Measurements from ENCODE around the gene IL2RA. TPM values are rescaled to one million over a fixed set of nuclear protein-coding genes. Genes with fewer than 3 reads are reported as not detected.
"Not testable (repeated sequence)": the region's sequence is repeated elsewhere in the genome, so short reads cannot be mapped to it uniquely, and the experiment has no call there.

IL2RA gene
- not detected for polyA plus RNA-seq (2013, experiment 1 of 2; ENCODE audit: insufficient read length)
- not detected for polyA plus RNA-seq (2013, experiment 2 of 2; ENCODE audit: insufficient read length)

- DNase-seq = no peak
Measured at GRCh38 chr10:6062101-6062771, at the start of gene IL2RA. Gene IL2RA (minus strand): TSS chr10:6062367. CDS start chr10:6062151, 216 bp downstream.

- DNase-seq = no peak
Measured at GRCh38 chr10:6110136-6110535, 48.0 kb upstream of the IL2RA start.

- no peak for DNase-seq
Measured at GRCh38 chr10:6109444-6109775, 47.2 kb upstream of the IL2RA start.

DNA sequence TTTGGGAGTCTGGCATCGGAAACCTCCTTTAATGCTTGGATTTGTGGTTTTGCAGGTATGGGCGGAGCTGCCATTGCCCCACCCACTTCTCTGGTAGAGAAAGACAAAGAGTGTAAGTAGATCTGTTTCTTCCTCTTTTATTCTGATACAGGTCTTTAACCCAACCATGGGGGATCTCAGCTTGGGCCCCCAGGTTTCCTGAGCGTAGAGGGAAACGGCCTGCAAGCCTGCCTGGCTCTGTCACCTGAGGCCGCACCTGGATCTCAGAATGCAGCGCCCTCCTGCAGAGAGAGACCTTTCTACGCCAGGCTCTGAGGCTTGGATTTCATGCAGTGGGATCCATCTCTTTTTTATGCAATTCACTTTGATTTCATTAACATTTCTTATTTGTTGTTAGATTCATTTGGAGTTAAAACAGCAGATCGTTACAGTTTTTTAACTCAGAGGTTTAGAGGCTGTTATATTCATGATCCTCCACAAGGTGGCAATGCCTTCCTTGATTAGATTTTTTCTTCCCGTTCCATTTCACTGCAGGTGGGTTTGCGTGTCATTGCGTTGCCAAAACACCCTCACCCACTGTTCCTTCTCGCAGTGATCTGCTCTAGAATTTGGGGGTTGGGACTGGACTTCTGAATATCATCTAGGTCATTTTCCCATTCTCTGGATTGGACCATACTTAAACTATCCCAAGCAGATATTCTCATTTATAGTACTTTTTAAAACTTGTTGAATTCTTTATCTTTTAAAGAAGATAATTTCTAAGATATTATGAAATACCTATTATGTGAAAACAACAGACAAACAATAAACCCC is 46.7 kb upstream of the IL2RA start:
- DNase-seq = peak; percentile 47

DNA sequence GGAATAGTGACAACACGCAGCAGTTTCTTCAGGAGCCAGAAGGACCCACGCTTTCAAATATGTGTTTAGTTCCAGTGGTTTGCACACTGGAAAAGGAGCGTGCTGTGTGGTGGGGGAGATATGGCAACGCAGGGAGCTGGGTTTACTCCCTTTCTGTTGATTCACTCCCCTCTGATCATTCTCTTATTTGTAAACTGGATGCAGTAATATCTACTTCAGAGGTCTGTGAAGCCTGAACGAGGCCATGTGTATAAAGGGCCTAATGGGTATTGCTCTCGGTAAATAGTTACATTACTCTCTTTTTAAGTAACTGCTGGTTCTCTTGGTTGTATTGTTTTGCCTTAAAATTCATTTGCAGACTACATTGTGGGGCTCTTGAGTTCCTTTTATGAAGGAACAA is 45.9 kb upstream of the IL2RA start:
- DNase-seq = no peak

DNA sequence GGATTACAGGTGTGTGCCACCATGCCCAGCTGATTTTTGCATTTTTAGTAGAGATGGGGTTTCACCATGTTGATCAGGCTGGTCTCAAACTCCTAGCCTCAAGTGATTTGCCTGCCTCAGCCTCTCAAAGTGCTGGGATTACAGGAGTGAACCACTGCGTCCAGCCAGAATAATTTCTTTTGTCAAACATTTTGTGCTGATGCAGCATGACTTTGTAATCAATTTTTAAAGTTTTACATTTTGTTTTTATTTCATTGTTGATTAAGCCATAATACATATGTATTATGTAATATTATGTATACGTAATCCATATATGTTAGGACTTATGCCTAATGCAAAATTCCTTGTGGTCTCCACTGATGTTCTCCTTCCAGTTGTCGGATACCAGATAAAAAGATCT is 45.4 kb upstream of the IL2RA start:
- DNase-seq = not testable (repeated sequence)

DNA sequence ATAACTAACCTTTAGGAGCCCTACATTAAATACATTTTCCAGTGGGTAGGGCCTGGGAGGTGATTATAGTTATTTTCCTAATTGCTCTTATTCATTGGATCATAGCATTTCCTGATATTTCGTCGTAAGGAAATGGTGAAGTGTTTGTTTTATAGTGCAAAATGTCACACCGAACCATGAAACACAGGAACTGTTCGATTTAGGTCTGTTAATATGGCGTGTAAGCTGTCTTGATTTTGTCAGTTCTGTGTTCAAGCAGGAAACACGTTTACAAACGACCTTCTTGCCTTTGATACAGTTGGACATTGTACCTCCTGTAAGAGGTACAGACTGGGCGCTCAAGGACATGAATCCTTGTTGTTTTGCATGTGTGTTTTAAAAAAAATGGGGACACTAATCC is 41.4 kb upstream of the IL2RA start:
- no peak for DNase-seq

DNA sequence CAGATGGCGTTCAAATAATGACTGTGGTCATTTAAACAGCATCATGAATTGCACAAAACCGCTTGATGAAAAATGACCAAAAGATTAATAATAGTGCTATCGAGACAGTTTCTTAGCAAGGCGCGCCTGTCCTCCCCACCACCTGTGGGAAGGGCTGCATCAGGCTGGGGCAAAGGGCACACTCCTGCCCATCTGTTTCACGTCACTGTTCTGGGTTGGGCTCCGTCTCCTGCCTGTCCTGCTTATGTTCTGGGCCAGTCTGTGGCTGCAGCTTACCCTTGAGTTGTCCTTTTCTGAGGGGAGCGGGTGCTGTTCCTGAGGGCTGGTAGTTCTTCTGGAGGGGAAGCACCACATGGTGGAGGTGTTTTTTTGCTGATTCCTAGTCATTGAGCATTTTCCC is 40.0 kb upstream of the IL2RA start:
- DNase-seq = no peak

GRCh38 chr10:6101181-6101580 is 39.0 kb upstream of the IL2RA start:
- DNase-seq = no peak

DNA sequence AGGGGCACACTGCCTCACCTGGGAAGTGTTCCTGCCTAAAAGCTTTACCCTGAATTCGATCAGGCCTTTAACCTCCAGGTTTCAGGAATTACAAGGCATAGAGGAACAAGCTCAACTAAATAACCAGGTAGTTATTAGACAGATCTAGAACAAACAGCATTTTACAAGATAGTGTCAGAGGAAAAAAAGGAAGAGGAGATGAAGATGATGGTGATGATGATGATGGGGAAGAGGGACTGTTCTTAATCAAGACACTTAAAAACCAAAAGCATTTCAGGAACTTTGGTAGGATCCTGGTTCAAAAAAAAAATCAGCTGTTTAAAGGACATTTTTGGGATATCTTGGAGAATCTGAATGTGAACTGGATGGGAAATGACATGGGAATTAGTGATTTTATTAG is 38.2 kb upstream of the IL2RA start:
- DNase-seq = no peak

DNA sequence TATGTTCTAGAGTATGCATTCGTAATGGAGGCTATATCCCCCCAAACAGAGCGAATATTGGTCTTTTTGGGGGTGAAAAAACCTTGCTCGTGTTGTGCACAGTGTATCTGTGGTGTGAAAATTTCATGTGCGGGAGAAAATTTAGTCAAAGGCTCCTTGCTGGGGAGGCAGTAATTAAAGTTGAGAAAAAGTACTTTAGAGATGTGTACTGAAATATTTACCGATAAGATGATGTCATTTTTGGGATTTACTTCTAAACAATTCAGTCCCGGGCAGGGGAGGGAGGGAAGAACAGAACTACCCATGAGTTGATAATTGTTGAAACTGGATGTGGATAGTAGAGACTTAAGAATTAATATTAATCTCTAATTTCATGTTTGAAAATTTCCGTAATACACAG is 36.0 kb upstream of the IL2RA start:
- DNase-seq = no peak

- no peak for DNase-seq
Measured at GRCh38 chr10:6097063-6097462, 34.9 kb upstream of the IL2RA start.

DNA sequence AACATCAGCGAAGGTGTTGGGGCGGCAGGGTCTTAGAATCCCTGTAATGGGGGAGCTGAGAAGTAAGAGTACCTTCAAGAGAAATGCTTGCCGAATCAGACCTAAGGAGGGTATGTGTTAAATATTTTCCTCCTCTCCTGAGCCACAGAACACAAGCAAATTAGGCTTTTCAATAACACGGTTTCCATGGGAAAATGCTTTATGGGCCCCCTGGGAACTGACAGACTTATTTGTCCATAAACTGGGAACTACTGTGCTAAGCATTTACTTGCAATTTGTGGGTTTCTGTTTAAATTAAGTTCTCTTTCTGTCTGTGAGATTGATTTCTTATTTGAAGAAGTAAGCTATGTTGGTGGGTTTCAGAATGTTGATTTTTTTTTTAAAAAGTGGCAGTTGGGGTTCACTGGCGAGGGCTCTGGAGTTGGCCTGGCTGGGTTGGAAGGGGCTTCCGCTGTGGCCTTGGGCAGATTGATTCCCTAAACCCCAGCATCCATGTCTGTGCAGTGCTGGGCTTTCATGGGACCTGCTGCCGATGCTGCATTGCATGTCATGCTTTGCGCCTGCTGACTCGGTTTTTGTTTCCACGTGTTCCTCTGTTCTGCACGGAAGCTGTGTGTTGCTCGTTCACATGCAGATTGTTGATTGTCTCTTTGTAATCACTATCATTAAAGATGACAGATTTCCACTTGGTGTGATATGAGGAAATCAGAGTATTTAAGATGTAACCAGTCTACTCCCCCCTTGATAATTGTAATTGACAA is 33.8 kb upstream of the IL2RA start:
- no peak for DNase-seq

DNA sequence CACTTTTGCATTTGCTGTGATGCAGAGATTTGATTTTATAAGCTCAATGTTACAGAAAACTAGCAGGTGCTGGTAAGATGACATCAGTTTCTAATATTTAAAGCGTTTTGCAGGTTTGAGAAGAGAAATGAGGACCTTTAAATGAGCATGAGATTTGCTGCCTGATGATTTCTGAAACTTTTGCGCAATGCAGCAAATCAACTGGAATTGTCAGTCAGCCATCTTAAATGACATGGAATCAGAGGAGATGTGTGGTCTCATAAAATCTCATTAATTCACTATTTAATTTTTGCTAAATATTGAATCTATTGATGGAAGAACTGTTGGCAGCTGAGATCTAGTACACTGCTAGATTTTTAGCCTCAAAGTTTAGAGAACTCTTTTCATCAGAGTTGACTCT is 30.6 kb upstream of the IL2RA start:
- no peak for DNase-seq

DNA sequence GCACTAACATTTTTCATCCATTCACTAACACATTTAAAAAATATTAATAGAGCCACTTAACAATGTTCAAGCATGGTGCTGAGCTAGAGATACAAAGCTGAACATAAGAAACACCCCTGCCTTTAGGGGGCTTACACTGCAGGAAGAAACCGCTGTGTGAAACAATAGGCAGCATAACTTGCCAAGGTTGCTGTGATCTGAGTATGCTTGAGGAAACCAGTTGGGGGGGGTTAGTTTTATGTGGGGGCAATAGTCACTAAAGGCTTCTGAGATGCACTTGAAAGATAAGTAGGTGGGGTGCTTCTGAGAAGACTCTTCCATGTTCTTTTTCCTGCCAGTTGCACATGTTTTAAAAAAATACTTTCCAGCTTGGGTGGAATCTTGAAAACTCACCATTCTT is 29.5 kb upstream of the IL2RA start:
- DNase-seq = no peak

DNA sequence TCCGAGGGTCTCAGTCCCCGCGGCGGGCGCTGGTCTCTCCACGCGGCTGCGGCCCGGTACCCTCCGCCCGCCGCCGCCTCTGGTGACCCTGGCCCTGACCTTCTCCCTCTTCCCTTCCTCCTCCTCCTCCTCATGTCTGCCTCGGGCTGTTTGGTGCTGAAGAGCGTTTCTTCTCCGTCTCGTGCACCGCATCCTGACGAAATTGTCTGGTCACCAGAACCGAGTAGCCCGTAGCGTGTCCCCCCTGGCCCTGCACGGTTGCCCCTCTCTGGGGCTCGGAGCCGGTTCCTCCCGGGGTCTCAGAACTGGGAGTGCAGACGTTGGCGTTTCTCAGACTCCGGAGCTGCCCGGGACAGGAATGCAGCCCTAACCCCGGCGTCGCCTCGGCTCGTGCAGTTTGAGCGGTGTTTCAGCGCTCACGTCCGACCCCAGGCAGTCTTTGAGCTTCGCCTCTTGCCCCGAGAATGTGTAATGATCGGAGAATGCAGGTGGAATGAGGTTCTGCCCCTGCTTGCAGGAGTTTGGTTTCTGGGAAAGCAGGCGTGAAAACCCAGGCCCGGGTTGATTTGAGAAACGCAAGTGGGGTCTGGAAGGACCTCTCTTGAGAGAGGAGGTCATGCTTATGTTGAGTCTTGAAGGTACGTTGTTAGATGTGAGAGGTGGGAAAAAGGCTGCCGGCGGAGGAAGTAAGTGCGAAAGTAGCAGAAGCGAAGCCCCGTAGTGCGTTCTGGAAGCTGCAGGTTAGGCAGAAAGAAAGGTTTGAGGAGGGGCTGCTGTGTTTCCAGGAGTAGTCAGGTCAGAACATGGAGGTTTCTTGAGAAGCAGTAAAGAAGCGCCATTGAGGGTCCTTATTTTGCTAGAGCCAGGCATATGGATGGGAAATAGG is 27.4 kb upstream of the IL2RA start:
- peak; percentile 18 for DNase-seq

GRCh38 chr10:6088721-6089333 is 26.7 kb upstream of the IL2RA start, which contains the start of gene RBM17:
Gene RBM17 (plus strand): TSS chr10:6089034. CDS start chr10:6097066, 8,032 bp downstream.
- peak; percentile 97 for DNase-seq

DNA sequence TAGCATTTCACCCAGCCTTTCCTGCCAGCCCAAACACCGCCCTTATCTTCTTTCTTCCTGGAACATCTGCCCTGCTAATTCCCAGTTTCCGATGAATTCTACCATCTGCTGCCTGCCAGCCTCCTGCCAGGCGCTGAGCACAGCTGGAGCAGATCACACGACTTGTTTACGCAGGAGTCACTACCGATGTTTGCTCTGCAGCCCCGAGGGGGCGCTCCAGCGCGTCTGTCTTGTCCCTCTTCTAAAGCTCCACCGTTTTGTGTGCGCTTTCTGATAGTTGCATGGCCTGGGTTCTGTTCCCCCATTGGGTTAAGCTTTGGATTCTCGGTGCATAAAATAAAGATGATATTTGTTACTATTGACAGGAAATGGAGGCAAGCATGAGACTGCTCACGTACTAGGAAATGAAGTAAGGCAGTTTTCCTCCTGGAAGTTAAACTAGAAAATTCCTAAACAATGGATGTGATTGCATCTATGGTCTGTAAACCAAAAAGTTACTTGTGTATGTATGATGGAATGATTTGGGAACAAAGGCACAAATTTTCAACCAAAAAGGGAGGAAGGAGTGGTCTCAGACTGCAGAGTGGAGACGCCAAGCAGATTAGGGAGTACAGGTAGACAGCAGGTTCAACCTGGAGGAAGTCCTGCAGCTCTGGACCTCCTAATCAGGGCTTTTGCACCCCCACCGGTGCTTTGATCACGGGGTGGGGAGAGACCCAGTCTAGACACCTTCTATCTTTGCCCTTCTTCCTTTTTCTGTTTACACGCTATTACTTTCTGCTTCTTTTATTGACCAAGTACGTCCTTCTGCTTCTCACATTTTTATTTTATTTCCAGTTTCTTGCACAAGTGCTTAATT is 24.4 kb upstream of the IL2RA start:
- peak; percentile 76 for DNase-seq

DNA sequence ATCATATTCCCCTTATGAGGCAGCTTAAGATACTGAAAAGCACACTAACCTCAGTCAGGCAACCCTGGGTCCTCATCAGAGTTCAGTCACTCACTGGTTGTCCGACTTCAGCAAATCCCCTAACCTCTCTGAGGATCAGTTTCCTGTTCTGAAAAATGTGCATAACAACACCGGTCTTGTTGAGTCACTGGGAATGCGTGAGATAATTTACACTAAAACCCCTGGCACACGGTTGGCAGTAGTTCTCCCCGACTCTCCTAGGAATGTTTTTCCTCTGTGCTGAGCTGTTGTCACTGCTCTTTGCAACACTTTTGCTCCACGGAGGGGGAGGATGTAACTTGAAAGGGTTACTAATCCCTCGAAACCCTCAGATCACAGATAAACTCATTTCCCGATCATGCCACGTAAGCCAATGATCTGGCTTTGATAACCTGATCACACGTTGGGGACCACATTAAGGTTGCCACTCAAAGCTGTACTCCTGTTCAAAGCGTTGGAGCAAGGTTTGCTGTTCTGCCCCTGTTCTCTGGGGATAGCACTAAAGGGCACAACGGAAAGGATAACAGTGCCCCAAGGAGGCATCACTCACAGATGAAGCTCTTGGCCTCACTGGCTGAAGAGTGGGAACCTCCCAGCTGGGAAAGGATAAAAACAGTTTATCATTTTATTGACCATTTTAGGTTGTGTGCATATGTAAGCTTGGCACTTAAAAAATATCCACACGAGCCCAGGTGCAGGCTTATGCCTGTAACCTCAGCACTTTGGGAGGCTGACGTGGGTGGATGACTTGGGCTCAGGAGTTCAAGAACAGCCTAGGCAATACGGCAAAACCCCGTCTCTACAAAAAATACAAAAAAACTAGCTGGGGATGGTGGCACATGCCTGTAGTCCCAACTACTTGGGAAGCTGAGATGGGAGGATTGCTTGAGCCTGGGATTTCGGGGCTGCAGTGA is 21.6 kb upstream of the IL2RA start:
- peak; percentile 23 for DNase-seq

Data from fibroblast of skin of abdomen (primary cell).